HCT116 (cell line): ENCODE data around the gene CSNK1D. TPM values are rescaled to one million over a fixed set of nuclear protein-coding genes. Genes with fewer than 3 reads are reported as not detected.

ENCODE experiments used
- ATAC-seq: fragments of 200-7000 bp; cut with Tn5 transposase; 2 replicates; pipeline ENCODE4 v1.9.1; 2020; ENCODE audit warnings: mild to moderate bottlenecking, moderate library complexity
- BruUV-seq: library from RNA; stranded (reverse); fragments of 400-500 nt; replicated peaks from 2 replicates; lab custom pipeline; 2021; lab: Mats Ljungman, UMichigan
- CTCF ChIA-PET: fragments of 300-600 bp; sonication (Branson Sonifier 250); formaldehyde crosslinking; loops from one replicate; lab custom pipeline; 2021; ENCODE audit warnings: antibody characterized with exemption; lab: Charles Lee
- POLR2A ChIA-PET: fragments of 300-600, 350-600 bp; sonication (Branson Sonifier 250); formaldehyde crosslinking; loops from one replicate; lab custom pipeline; 2021; ENCODE audit warnings: antibody characterized with exemption; lab: Charles Lee
- RAD21 ChIA-PET, 2 experiments: fragments of 300-600 bp; sonication (Branson Sonifier 250); formaldehyde crosslinking; loops; one replicate each; lab custom pipeline; 2023; ENCODE audit warnings: low total read pairs in 2 of 2; ENCODE audit not compliant: uncharacterized antibody in 2 of 2, unreplicated experiment in 2 of 2, low non-redundant PET in 1 of 2; lab: Charles Lee
- DNase-seq: peaks from one replicate; pipeline ENCODE4 v3.0.0-alpha.2; 2010; ENCODE audit warnings: low read depth, low spot score
- H2AFZ ChIP-seq: fragments of 200-600 bp; shearing (Covaris generic), sonication (generic); 2 replicates; pipeline ENCODE4 v1.6.1; 2017; ENCODE audit warnings: low read depth, mixed run types, mixed read lengths, antibody characterized with exemption, low read length; ENCODE audit not compliant: poor library complexity, severe bottlenecking
- H3K27ac ChIP-seq: 2 replicates; pipeline ENCODE4 v1.5.1; 2012; ENCODE audit warnings: low read depth, low read length
- H3K27me3 ChIP-seq: fragments of 200-600 bp; sonication (generic); 2 replicates; pipeline ENCODE4 v1.6.1; 2016; ENCODE audit warnings: mixed run types, low read length, mixed read lengths; ENCODE audit not compliant: insufficient read depth
- H3K36me3 ChIP-seq, 2 experiments: fragments of 200-500 bp in 1 of 2; fragments of 200-600 bp in 1 of 2; sonication (Bioruptor generic) in 1 of 2; sonication (generic) in 1 of 2; 2 replicates each; pipeline versions ENCODE4 v1.5.1 to v1.6.1; 2014 to 2016; ENCODE audit warnings: low read length in 2 of 2, inconsistent platforms in 1 of 2, mixed read lengths in 1 of 2, mixed run types in 1 of 2; ENCODE audit not compliant: insufficient read depth in 2 of 2, control insufficient read depth in 1 of 2
- H3K4me1 ChIP-seq, 2 experiments: fragments of 200-600 bp in 1 of 2; sonication (generic) in 1 of 2; 2 replicates each; pipeline versions ENCODE4 v1.5.1 to v1.6.1; 2012 to 2017; ENCODE audit warnings: low read length in 2 of 2, inconsistent platforms in 1 of 2, mild to moderate bottlenecking in 1 of 2, mixed read lengths in 1 of 2, mixed run types in 1 of 2, moderate library complexity in 1 of 2; ENCODE audit not compliant: insufficient read depth in 2 of 2, control insufficient read depth in 1 of 2
- H3K4me2 ChIP-seq: fragments of 200-600 bp; sonication (generic); 2 replicates; pipeline ENCODE4 v1.6.1; 2017; ENCODE audit warnings: mixed run types, low read length, mixed read lengths
- H3K4me3 ChIP-seq, 2 experiments: fragments of 200-600 bp in 1 of 2; sonication (generic) in 1 of 2; replicated peaks in 1 of 2; 2 replicates each; pipeline ENCODE4 v1.5.1; 2011 to 2016; ENCODE audit warnings: low read length in 2 of 2, control low read depth in 1 of 2, low read depth in 1 of 2, mild to moderate bottlenecking in 1 of 2, mixed read lengths in 1 of 2, mixed run types in 1 of 2
- H3K79me2 ChIP-seq: fragments of 200-600 bp; sonication (generic); 2 replicates; pipeline ENCODE4 v1.6.1; 2017; ENCODE audit warnings: mild to moderate bottlenecking, mixed run types, low read length, moderate library complexity, mixed read lengths; ENCODE audit not compliant: insufficient read depth
- H3K9ac ChIP-seq: fragments of 200-600 bp; sonication (generic); 2 replicates; pipeline ENCODE4 v1.6.1; 2016; ENCODE audit warnings: low read length, mixed read lengths
- H3K9me2 ChIP-seq: fragments of 200-600 bp; sonication (generic), shearing (Covaris generic); 2 replicates; pipeline ENCODE4 v1.6.1; 2017; ENCODE audit warnings: mixed run types, mild to moderate bottlenecking, moderate library complexity; ENCODE audit not compliant: insufficient read depth
- H3K9me3 ChIP-seq, 2 experiments: fragments of 200-500 bp in 1 of 2; fragments of 200-600 bp in 1 of 2; sonication (Bioruptor generic) in 1 of 2; sonication (generic) in 1 of 2; 2 replicates each; pipeline ENCODE4 v1.6.1; 2014 to 2017; ENCODE audit warnings: low read length in 2 of 2, mixed read lengths in 2 of 2, inconsistent platforms in 1 of 2, low read depth in 1 of 2, mild to moderate bottlenecking in 1 of 2, mixed run types in 1 of 2, moderate library complexity in 1 of 2; ENCODE audit not compliant: control insufficient read depth in 1 of 2, insufficient read depth in 1 of 2
- H4K20me1 ChIP-seq: fragments of 200-600 bp; sonication (generic), shearing (Covaris generic); 2 replicates; pipeline ENCODE4 v1.6.1; 2017; ENCODE audit warnings: mixed run types, mild to moderate bottlenecking, moderate library complexity; ENCODE audit not compliant: insufficient read depth
- CBX3 ChIP-seq: IDR thresholded peaks from 2 replicates; pipeline ENCODE4 v1.6.1; 2012; ENCODE audit warnings: low read depth
- ELF1 ChIP-seq: IDR thresholded peaks from 2 replicates; pipeline ENCODE4 v1.6.1; 2012; ENCODE audit warnings: low read depth, borderline replicate concordance
- JUND ChIP-seq: IDR thresholded peaks from 2 replicates; pipeline ENCODE4 v1.6.1; 2012
- POLR2A ChIP-seq: IDR thresholded peaks from 2 replicates; pipeline ENCODE4 v1.7.0; 2011; ENCODE audit warnings: borderline replicate concordance; ENCODE audit not compliant: insufficient read depth, insufficient read length; ENCODE audit errors: extremely low read depth
- POLR2AphosphoS5 ChIP-seq: IDR thresholded peaks from 2 replicates; pipeline ENCODE4 v1.6.1; 2011; ENCODE audit warnings: mild to moderate bottlenecking, low read depth, low read length, moderate library complexity
- SIN3A ChIP-seq: IDR thresholded peaks from 2 replicates; pipeline ENCODE4 v1.6.1; 2012; ENCODE audit warnings: low read depth
- SP1 ChIP-seq: IDR thresholded peaks from 2 replicates; pipeline ENCODE4 v1.6.1; 2012; ENCODE audit warnings: low read depth
- SRF ChIP-seq: IDR thresholded peaks from 2 replicates; pipeline ENCODE4 v1.6.1; 2012; ENCODE audit warnings: low read depth
- TCF7L2 ChIP-seq: IDR thresholded peaks from 2 replicates; pipeline ENCODE4 v1.7.0; 2011; ENCODE audit warnings: borderline replicate concordance, inconsistent platforms; ENCODE audit not compliant: insufficient read depth, insufficient read length; ENCODE audit errors: extremely low read depth
- YY1 ChIP-seq: IDR thresholded peaks from 2 replicates; pipeline ENCODE4 v1.6.1; 2011; ENCODE audit warnings: low read length, low read depth, moderate library complexity, mild to moderate bottlenecking; ENCODE audit not compliant: insufficient replicate concordance; ENCODE audit errors: extremely low read depth
- ZFX ChIP-seq: fragments of 450-650 bp; IDR thresholded peaks from 2 replicates; pipeline ENCODE4 v1.6.1; 2017
- ZNF274 ChIP-seq: fragments of 200-500 bp; sonication (Bioruptor generic); IDR thresholded peaks from 2 replicates; pipeline ENCODE4 v1.6.1; 2014; ENCODE audit warnings: mild to moderate bottlenecking, low read depth, low read length, inconsistent platforms
- intact Hi-C: fragments of 100-400 bp; cut with micrococcal nuclease; formaldehyde crosslinking; loops from 2 replicates; pipeline ENCODE4 v1.10.0; 2022
- total RNA-seq: library from RNA; stranded (reverse); gene quantifications from one replicate; pipeline ENCODE4 v1.2.1, GENCODE V29; 2021; ENCODE audit not compliant: unreplicated experiment
- TF ChIP-seq, protein P1 (sequence below): IDR thresholded peaks from 2 replicates; pipeline ENCODE4 v1.6.1; 2012
- TF ChIP-seq, protein P2 (sequence below): IDR thresholded peaks from 2 replicates; pipeline ENCODE4 v1.6.1; 2012; ENCODE audit warnings: low read depth

CSNK1D gene
- total RNA-seq, 1 experiment from 2014 or later: 176 TPM

DNA sequence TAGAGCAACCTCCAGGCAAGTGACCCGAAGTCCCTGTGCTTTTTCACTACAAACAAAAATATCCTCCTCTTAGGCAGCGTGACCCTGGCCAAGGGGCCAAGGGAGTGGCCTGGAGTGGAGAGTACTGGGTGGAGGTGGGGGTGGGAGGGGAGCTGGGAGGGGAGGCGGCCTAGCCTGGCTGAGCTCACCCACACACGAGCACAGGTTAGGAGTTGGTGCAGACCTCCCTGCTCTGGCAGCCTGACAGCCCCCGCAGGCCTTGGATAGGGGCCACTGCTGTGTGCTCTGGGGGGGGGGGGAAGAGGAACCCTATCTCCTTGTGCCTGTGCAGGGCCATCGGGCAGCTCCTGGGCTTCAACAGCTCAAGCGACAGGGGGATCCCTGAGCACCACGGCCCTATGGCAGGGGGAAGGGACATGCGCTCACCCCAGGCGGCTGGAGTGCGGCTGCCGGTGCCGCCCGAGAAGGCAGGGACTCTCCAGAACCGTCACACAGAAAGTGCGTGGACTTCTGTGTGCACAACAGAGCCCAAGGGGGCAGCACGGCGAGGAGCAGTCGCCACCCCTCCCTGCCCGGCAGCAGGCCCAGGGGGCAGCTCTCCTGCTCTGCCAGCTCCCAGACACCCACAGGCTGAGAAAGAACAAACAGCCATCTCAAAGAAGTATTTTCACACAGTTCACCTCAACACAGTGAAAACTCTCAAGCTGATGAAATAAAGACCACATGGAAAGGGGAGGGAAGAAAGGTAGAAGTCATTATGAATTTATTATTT lies 31.4 kb downstream of the CSNK1D start:
- TF ChIP-seq, protein P1, sequence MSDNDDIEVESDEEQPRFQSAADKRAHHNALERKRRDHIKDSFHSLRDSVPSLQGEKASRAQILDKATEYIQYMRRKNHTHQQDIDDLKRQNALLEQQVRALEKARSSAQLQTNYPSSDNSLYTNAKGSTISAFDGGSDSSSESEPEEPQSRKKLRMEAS: peak; percentile 27; the same call in 1 of the 2 replicates
- TF ChIP-seq JUND: peak; percentile 6; the same call in 1 of the 2 replicates
- peak; percentile 72 for TF ChIP-seq POLR2AphosphoS5
- TF ChIP-seq ZFX: 0 out of 2 replicates have a peak, but pooled peaks have one; percentile 1
- TF ChIP-seq SIN3A: no peak; the same call in none of the 2 replicates
- TF ChIP-seq CBX3: no peak; the same call in 1 of the 2 replicates
- Histone ChIP-seq H3K27ac (peak overlapping the region; percentile 77), H3K27me3 (no peaks in the 10 kb centered on the region), H3K79me2 (peaks cover 59% of the 10 kb centered on the region), H3K9ac (peak overlapping the region; percentile 43), H3K9me2 (no peaks in the 10 kb centered on the region), H3K9me3 (no peaks in the 10 kb centered on the region), H3K4me3 (no peak overlapping the region), H3K4me2 (peak overlapping the region; percentile 45), H4K20me1 (peaks cover 22% of the 10 kb centered on the region; the same call in 1 of the 2 replicates), H2AFZ (no peak overlapping the region), H3K36me3 (peaks cover 35 to 63% of the 10 kb centered on the region in 2 experiments), H3K4me1 (peaks cover 19 to 65% of the 10 kb centered on the region in 2 experiments)
- POLR2A ChIA-PET: interaction anchor here (0.9 to 4.0 kb wide), 5 partner anchors 12 to 90 kb away, joined by 3 to 27 read pairs (median 4); partner anchors contain the start of gene SLC16A3
- RAD21 ChIA-PET: no interaction called here
- CTCF ChIA-PET: interaction anchor here (0.5 to 1.4 kb wide), 4 partner anchors 36 to 109 kb away, joined by 3 to 4 read pairs (median 3); no protein-coding TSS in a partner anchor
- intact Hi-C loops: no loop called here
- BruUV-seq: no TSS peak
- peak; percentile 33 for ATAC-seq
- no peak for DNase-seq

- Histone ChIP-seq H4K20me1 (peaks cover 20% of the 10 kb centered on the region; the same call in 1 of the 2 replicates), H3K27ac (peak overlapping the region; percentile 77), H3K79me2 (peaks cover 59% of the 10 kb centered on the region), H2AFZ (no peak overlapping the region), H3K27me3 (no peaks in the 10 kb centered on the region), H3K9me2 (no peaks in the 10 kb centered on the region), H3K4me2 (peak overlapping the region; percentile 45), H3K9me3 (no peaks in the 10 kb centered on the region), H3K4me3 (no peak overlapping the region), H3K9ac (peak overlapping the region; percentile 43), H3K4me1 (peaks cover 12 to 65% of the 10 kb centered on the region in 2 experiments; a peak in 3 of 4 replicates), H3K36me3 (peaks cover 42 to 67% of the 10 kb centered on the region in 2 experiments)
- ChIA-PET CTCF (interaction anchor here (0.7 to 0.9 kb wide), 2 partner anchors 35 to 59 kb away, joined by 3 to 4 read pairs; no protein-coding TSS in a partner anchor), POLR2A (interaction anchor here (0.9 to 4.0 kb wide), 5 partner anchors 12 to 91 kb away, joined by 3 to 27 read pairs (median 4); partner anchors contain the start of gene SLC16A3), RAD21 (no interaction called here)
- no TSS peak for BruUV-seq
- ATAC-seq (peak; percentile 31), DNase-seq (no peak)
- intact Hi-C loops: no loop called here
- TF ChIP-seq POLR2A (no peak), ELF1 (no peak; the same call in 1 of the 2 replicates), YY1 (no peak), SIN3A (peak; percentile 17), JUND (peak; percentile 28), POLR2AphosphoS5 (peak; percentile 46), TCF7L2 (no peak), SRF (no peak), ZNF274 (no peak), SP1 (no peak; the same call in 1 of the 2 replicates)
- TF ChIP-seq, protein P2, sequence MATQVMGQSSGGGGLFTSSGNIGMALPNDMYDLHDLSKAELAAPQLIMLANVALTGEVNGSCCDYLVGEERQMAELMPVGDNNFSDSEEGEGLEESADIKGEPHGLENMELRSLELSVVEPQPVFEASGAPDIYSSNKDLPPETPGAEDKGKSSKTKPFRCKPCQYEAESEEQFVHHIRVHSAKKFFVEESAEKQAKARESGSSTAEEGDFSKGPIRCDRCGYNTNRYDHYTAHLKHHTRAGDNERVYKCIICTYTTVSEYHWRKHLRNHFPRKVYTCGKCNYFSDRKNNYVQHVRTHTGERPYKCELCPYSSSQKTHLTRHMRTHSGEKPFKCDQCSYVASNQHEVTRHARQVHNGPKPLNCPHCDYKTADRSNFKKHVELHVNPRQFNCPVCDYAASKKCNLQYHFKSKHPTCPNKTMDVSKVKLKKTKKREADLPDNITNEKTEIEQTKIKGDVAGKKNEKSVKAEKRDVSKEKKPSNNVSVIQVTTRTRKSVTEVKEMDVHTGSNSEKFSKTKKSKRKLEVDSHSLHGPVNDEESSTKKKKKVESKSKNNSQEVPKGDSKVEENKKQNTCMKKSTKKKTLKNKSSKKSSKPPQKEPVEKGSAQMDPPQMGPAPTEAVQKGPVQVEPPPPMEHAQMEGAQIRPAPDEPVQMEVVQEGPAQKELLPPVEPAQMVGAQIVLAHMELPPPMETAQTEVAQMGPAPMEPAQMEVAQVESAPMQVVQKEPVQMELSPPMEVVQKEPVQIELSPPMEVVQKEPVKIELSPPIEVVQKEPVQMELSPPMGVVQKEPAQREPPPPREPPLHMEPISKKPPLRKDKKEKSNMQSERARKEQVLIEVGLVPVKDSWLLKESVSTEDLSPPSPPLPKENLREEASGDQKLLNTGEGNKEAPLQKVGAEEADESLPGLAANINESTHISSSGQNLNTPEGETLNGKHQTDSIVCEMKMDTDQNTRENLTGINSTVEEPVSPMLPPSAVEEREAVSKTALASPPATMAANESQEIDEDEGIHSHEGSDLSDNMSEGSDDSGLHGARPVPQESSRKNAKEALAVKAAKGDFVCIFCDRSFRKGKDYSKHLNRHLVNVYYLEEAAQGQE: no peak
Observed at GRCh38 chr17:82241183-82241925, 32.1 kb downstream of the CSNK1D start.
